Stimulated activated CD4-positive, alpha-beta T cell treated with anti-CD3 and anti-CD28 coated beads, Interleukin-12 subunit alpha, Interleukin-12 subunit beta, amount 100 ng/mL, for 4 hours (primary cell): ENCODE results near the gene NLRC3.

Experiments used
- DNase-seq: peaks from one replicate; pipeline ENCODE4 v3.0.0-alpha.2; 2020

The NLRC3 gene

GRCh38 chr16:3596101-3596861 lies 19.1 kb upstream of the NLRC3 start:
- DNase-seq: no peak

DNA sequence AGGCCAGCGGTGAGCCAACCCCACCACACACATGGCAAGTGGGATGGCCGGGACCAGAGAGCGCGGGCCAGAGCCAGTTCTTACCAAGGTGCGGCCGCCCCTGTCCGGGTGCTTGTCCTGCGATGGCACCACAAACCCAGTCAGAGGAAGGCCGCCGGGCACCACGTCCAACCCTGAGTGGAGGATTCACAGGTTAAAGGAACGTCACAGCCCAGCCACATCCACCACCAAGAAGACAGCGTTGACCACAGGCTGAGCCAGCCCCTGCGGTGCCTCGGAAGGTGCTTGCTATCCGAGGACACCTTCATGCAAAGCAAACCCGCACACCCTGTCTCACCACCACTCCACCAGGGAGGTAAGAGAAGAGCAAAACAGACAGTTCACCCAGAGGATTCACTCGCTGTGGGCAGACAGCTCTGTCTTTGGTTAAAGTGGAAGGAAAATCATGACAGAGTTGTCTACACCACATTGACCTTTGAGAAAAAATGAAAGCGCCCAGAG lies 18.4 kb upstream of the NLRC3 start:
- DNase-seq: no peak

DNA sequence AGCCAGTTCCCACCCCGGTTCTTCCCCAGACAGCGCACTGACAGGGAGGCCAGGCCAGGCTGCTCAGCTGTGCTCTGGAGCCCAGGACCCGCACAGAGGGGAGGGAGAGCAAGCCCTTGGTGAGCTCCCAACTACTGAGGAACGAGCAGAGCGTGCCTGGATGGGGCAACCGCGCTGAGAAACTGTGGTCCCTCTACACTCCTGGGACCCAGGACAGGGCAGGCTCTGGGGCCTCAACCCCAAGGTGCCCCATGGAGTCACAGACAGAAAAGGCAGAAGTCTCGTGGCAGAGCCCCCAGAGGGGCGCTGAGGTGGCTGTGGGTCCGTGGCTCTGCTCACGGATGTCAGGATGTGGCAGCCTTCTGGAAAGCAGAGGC lies 17.9 kb upstream of the NLRC3 start:
- DNase-seq: no peak

DNA sequence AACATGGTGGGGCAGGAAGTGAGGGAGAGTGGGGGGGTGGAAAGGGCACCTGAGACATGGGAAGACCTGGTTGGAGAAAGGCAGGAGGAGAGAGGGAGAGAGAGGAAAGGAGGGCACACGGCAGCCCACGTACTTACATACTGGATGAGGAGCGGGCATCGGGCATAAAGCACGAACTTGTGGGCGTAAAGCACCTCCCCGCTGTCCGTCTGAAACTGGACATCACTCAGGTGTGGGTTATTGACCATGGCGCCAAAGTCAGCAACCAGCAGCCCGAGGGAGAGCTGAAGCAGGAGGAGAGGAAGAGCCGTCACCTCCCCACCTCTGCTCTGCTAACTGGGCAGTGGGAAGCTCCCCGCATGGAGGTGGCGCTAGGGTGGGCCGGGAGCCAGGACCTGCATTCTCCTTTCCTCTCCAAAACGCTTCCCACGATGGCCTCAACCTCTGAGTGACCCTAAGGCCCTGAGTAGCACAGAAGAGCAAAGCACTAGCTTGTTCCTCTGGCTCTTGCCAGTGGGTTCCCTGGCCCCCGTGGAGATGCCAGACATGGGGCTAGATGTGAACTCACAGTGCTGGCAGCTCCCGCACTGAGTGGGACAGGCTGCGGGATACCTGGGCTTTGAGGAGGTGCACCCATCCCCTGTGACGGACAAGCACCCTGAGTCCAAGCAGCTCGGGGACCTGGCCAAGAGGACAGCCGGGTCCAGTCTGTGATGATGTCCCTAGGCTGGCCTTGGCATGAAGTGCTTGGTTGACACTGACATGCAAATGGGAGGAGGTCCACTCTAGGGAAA lies 17.3 kb upstream of the NLRC3 start:
- no peak for DNase-seq

GRCh38 chr16:3592559-3592958 lies 15.4 kb upstream of the NLRC3 start:
- no peak for DNase-seq

DNA sequence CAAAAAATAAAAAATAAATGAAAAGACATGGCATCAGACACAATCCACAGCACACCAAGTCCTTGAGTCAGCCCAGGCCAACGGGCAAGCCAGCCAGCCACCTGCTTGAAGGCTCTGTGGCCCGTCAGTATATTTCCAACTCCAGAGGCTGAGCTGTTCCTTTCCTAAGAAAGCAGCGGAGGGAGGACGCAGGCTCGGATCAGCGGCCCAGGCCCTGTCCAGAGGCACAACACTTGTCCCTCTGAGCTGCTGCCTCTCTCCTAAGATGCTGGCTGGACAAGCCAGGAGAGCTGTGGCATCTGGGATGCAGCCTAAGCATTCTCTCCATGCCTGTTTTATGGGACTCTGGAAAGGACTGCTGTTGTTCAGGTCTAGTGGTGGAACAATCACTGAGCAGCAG lies 14.8 kb upstream of the NLRC3 start:
- DNase-seq: no peak

- no peak for DNase-seq
Observed at GRCh38 chr16:3591436-3591803, 14.2 kb upstream of the NLRC3 start.

DNA sequence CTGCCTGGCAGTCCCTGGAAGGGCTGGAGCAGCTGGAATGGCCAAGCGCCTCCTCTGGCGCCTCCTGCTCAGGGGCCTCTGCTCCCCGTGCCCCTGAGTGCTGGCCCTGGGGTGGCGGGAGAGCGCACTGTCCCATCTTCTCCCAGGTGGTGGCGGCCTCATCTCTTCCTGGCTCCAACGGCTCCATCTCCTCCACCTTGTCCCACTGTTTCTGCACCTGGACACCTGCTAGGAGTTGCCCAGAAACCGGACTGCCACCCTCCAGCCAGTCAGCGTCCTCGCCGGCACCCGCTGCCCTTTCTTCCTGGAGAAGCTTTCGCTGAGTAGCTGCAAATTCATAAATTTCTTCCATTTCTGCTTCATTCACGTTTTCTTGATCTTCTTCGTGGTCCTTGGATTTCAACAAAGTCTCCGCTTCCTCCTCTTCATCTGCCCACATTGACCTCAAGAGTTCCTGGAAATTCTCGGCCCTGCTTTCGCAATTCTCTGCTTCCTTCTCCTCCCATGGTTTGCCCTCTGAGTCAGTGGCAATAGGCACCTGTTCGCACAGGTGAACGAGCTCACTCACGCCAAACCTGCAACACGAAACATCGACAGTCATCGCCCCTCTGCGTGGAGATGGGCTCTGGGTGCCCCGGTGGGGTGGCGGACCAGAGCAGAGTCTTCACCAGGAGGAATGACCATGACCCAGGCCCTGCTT lies 13.7 kb upstream of the NLRC3 start:
- no peak for DNase-seq

DNA sequence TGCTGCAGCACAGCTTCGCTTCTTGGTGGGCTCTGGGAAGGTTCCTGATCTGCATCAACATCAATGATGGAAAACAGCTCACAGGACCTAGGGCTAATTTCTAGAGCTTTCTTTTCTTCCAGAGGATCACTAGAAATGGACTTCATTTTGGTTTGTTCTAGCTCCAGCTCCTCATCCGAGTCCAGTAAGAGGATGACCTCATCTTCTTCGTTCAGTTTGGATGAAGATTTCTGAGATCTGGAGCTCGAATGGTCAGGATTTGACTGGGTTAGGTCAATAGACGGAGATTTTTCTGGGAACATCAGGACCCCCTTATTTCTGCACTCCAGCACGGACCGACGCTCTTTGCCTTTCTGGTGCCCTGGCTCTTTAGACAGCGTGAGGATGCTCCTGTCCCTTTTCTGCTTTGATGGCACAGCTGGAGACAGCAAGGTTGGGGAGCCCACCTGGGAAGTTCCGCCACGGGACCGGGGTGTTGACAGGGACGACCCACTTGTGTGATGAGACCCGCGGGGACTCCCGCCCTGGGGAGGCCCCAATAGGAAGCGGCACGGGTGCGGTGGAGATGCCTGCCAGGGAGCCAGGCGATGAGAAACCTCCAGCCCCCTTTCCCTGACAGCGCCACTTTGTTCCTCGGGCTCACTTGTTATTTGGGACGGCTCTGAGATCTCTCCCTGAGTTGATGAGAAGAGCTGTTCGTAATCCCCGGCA lies 12.9 kb upstream of the NLRC3 start:
- no peak for DNase-seq

GRCh38 chr16:3589441-3589921 lies 12.3 kb upstream of the NLRC3 start:
- DNase-seq: no peak

DNA sequence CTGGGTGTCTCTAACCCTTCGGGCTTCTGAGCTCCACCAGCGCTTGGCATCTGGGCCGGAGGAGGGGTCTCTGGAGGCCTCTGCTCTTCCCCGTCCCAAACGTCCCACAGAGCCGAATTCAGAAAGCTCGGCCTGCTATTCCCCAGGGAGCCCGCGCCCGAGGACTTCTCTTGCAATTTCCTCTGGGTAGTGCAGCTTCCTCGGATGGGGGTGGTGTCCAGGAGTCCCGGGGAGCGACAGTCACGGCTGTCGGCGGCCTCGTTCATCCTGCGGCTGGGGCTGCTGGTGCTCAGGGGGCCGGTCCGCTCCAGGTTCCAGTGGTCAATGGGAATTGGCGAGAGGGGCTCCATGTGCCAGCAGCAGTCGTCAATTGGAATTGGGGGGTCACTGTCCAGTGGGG lies 11.8 kb upstream of the NLRC3 start:
- DNase-seq: no peak

- no peak for DNase-seq
Observed at GRCh38 chr16:3587547-3588110, 10.4 kb upstream of the NLRC3 start.

- DNase-seq: no peak
Observed at GRCh38 chr16:3584412-3584811, 7.2 kb upstream of the NLRC3 start.

DNA sequence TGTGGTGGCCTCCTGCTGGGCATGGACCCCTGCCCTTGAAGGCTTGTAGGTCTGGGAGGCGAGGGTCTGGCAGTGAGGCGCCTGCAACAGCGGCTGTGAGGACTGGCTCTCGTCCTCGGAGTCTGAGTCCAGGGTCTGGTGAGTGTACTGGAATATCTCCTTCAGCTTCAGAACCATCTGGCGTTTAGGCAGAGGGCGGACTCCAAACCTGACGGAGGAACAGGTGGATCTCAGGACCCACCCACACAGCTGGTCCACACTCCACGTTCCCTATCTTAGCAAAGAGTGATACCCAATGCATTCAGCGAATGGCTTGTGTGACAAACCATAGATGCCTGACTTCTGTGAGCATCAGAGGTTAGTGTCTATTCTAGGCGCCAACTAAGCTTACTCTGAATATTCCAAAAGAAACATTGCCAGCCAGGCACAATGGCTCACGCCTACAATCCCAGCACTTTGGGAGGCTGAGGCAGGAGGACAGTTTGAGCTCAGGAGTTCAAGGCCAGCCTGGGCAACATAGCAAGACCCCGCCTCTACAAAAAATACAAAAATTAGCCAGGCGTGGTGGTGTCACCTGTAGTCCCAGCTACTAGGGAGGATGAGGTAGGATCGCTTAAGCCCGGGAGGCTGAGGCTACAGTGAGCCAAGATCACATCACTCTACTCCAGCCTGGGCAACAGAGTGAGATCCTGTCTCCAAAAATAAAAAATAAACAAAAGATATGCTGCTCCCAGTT lies 6.3 kb upstream of the NLRC3 start:
- no peak for DNase-seq

DNA sequence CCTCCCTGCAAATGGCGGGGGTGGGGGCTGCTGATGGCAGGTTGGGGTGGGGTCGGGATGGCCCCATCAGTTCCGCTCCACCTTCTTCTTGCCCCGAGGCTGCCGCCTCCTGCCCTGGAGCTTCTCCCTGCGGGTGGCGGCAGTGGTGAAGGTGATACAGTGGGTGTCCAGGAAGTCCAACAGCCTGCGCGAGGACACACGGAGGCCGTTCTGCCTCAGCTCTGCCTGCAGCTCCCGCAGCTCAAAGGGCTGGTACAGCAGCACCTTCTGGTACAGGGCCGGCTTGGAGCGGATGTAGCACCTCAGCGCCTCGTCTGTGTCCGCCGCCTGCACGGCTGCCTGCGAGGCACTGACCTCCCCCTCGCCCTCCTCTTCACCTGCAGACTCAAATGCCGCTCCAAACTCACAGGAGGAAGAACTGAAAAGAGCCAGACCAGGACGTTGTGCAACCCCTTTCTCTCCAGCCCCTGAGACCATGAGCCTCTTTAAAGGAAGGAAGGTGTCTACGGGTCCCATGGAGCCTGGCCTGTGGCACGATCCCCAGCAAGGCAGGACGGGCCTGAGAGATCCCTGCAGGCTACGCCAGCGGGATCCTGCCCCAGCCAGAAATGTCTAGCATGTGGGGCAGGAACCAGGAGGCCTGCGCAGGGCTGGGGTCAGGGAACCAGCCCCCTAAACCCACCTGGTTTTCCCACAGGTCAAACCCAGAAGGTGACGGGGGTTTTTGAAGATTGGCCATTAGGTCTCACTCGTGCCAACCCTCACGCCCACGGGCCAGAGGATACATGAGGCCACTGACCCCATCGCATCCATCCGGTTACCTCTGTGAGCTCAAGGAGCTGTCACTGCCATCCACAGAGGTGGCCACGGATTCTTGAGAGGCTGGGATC lies 5.3 kb upstream of the NLRC3 start:
- no peak for DNase-seq

DNA sequence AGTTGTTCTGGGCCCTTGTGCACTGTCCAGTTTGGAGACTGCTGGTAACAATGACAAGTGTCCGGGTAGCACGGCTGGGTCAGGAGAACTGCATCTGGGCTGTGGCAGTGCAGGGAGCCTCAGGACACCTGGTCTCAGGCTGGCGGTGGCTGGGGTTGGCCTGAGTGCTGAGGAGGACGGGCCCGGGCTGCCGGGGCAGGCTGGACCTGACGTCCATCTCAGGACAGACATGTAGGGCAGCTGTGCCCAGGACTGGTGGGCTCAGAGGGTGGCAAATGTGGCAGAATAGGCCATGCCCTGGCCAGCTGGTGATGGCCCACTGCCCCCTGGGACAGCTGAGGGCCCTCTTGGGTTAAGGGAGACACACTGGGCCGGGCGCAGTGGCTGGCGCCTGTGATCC lies 4.2 kb upstream of the NLRC3 start:
- DNase-seq: no peak

DNA sequence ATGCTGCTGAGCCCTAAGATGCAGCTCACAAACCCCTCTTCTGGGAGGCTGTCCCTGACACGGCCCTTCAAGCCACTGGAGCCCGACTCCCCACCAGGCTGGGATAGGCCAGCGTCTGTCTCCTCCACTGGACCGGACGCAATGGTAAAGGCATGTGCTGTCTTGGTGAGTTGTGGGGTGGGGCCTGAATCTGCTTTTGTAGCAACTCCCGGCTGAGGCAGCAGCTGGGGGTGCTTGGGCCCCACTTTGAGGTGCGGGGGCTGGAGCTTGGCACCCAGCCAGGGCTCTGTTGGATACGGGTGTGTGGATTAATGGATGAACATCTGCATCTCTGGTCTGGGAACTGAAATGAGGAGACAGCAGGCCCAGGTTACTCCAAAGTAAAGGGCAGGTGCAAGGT lies 3.5 kb upstream of the NLRC3 start:
- no peak for DNase-seq

- no peak for DNase-seq
Observed at GRCh38 chr16:3580251-3580651, 3.0 kb upstream of the NLRC3 start.

DNA sequence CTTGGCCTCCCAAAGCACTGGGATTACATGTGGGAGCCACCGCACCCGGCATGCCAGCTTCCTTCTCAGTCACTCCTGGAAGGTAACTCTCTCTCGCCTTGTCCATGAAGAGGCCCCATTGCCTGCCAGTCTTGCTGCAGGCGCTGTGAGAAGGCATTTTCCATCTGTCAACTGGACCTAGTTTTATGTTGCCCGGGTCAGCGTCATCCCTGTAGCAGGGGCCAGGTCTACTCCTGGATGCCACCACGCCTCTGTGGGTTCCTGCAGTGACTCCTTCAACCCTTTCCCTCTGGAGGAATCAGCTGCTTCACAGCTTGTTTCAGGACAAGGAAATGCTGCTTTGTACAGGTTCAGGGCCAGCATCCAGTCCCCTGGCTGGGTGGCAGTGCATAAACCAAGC lies 2.6 kb upstream of the NLRC3 start:
- DNase-seq: no peak

- peak; percentile 40 for DNase-seq
Observed at GRCh38 chr16:3578610-3579551, 1.7 kb upstream of the NLRC3 start.
